Left forelimb (tissue), 1 donor: ENCODE results near the gene MSH5.
A peak's percentile ranks its signal among the peaks of the same experiment; 100 is the strongest.
"Not testable (repeated sequence)": the region's sequence is repeated elsewhere in the genome, so short reads cannot be mapped to it uniquely, and the experiment has no call there.

Experiments
- DNase-seq: peaks from one replicate; pipeline ENCODE4 v3.0.0-alpha.2; 2018; ENCODE audit warnings: low spot score

Gene MSH5

DNA sequence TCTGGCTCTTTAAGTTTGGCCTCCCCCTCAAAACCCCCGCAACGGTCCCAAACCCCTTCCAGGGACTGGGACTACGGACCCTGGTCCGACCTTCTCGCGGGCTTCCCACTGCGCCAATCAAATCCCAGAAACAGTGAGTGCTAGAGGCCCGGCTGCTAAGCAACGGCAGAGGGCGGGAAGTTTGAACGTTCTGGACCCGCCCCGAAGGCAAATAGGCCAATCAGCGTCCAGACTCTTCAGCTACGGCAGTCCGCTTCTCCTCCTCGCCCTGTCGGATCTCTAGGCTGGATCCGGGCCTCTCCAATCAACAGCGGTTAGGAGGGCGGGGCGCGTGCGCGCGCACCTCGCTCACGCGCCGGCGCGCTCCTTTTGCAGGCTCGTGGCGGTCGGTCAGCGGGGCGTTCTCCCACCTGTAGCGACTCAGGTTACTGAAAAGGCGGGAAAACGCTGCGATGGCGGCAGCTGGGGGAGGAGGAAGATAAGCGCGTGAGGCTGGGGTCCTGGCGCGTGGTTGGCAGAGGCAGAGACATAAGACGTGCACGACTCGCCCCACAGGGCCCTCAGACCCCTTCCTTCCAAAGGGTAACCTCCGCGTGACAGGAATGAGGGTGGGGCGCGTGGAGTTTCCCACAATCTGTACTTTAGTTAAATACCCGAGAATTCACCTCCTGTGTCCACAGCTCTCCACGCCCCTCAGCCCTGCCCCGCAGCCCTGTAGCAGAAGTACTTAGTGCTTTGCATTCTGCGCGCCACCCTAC lies at the start of gene MSH5:
MSH5 (plus strand) TSS at position 367 of the 758 bp plus-strand sequence. CDS start 462 bp downstream, outside the sequence.
- DNase-seq = peak; percentile 99

DNA sequence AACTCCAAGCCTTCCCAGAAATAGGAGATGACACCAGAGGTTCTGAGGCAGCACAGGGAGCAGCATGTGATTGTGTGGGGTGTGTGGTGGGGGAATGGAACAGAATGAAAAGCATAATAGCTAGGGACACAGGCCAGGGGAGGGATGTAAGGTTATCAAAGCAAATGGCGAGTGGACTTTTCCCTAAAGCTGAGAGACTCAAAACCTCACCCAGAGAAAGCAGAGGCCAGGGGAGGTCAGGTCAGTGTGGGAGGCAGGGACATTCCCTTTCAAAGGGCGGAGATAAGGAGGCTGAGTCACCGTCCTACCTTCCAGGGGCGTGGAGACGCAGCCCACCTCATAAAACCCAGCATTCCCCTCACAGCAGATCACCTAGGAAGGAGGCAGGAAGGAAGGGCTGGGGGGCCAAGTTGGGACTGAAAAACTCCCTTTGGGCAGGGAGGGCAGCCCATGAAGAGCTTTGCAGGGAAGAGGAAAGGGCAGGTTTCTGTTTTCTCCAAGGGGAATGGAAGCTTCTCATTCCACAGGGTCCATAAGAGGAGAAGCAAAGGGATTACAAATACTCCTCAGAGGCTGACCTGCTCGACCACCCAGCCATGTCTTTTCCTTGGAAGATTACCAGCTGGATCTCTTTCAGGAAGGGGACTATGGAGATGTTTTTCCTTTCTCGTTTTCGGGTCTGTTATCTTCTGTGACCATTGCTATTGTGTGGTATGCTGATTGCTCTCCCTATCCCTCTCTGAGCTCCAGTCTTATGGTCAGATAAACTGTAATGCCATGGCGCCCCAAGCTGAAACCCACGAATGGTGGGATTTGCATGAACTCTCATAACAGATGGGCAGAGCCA lies 49.4 kb upstream of the MSH5 start:
- DNase-seq = no peak

DNA sequence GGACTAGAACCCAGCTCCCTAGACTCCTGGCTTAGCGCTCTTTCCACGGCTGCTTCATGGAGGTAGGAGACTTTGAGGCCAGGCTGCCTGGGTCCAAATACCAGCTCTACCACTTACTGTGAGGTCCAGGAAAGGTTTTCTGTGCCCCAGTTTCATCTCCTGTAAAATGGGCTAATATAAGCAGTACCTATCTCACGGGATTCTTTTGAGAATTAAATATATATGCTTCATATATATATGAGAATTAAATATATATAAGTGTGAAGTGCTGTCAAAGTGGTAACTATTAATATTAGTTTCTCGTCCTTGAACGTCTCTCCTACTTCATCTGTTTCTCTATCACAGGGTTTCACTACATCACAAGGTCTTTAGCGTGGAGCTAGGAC lies 48.7 kb upstream of the MSH5 start:
- DNase-seq = no peak

DNA sequence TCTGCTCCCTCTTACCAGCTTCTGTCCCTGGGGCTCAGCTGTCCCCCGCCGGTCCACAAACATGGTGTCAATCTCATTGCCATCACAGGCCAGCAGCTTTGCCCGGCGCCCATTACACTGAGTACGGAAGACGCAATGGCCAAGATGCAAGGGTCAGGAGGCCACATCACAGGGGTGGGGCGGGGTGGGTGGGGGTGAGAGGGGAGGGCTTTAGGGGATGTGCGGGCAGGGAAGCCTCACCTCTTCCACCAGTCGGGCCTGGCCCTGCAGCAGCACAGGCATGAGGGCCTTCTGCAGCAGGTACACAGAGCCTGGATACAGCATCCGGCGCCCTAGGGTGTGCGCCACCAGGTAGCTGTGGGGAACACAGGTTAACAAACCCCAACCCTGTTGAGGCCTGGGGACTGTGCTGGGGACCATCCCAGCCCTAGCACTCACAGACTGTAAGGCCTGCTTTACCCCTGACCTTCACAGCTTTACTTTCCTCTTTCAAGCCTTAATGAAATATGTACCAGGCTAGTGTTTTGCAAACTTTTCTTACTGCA lies 48.2 kb upstream of the MSH5 start:
- DNase-seq = no peak

DNA sequence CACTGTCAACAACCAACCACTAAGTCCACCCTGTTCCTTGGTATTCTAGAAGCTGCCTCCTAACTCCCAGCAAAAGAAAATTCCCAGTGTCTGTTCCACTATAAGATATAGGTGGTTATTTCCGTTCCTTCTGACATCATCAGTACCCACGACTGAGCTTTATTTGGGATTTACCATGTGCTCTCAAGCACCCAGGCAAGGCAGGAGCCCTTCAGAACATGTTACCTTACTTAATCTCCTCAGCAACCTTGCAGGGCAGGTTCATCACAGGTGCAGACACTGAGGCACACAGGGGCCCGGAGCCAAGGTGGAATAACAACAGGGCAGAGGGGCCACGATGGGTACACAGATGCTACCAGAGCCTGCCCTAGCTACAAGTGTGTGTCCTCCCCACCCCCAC lies 47.5 kb upstream of the MSH5 start:
- DNase-seq = no peak

DNA sequence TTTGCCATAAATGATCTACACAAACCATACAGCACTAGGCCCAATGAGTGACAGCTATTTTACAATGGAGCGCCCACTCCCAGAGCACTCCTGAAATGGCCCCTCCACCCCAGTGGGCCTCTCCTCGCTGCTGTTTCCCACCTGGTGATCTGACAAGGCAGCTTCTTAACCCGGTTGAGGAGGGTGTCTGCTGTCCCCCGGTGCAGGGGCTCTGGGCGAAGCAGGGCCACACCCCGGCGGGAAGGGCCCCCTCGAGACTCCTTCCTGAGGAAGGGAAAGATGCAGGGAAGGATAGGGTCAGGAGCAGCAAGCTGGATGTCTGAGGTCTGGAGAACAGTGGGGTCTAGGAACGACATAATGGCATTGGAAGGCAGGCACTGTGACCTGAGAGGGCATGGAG lies 46.9 kb upstream of the MSH5 start:
- DNase-seq = no peak

DNA sequence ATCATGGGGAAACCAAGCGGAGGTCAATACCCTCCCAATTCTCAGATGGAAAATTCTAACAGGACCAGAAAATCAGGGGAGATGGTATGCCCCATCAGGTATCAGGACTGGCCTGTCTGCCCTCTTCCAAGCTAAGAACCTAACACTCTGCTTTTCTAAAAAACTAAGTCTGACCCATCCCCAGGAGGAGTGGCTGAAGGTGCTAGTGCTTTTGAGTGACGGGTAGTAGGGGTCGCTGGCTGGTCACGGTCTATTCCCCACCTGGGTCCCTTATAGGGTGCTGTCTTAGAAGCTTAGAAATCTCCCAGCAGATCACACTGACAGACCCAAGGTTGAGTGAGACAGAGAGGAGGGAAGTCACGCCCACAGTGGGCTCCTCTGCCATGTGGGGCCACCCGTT lies 46.3 kb upstream of the MSH5 start:
- DNase-seq = no peak

DNA sequence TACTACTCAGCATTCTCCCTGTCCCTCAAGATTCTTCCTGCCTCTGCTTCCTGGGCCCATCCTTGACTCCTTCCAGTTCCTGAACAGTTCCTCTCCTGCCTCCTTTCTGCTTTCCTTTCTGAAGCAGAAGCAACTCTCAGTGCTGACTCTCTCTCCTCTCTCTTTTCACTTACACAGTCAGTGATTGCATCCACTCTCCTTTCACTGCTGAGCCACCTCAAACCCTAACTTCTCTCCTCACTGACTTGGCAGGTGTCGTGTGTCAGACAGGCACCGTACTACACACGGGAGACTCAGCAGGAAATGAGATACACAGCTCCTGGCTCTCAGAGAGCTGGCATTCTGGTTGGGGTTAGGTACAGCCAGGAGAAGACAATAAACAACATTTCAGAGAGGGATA lies 42.2 kb upstream of the MSH5 start:
- DNase-seq = no peak

DNA sequence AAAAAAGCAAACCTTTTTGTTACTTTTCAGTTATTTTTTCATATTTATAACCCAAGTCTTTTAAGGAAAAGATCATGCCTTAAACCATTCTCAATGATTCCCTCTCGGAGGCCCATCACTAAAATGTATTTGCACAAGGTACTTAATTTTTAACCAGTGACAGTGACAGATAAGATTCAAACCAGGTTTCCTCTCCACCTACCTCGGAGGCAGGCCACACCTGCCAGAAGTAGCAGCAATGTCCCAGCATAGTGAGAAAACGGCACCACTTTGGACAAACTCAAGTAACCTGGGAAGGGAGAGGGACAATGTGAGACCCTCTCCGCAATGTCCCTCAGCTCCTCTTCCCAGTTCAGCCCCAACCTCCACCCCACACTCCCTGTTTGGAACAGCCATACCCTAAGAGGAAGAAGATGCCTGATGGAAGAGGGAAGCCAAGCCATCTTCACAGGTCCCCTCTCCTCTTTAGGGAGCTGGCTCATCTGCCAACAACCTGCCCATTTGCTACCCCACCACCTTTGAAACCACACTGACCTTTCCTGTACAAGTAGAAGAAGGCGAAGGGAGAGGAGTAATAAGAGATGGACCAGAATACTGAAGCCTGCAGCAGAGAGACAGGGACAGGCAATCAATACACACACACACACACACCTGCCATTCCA lies 38.9 kb upstream of the MSH5 start:
- DNase-seq = no peak

DNA sequence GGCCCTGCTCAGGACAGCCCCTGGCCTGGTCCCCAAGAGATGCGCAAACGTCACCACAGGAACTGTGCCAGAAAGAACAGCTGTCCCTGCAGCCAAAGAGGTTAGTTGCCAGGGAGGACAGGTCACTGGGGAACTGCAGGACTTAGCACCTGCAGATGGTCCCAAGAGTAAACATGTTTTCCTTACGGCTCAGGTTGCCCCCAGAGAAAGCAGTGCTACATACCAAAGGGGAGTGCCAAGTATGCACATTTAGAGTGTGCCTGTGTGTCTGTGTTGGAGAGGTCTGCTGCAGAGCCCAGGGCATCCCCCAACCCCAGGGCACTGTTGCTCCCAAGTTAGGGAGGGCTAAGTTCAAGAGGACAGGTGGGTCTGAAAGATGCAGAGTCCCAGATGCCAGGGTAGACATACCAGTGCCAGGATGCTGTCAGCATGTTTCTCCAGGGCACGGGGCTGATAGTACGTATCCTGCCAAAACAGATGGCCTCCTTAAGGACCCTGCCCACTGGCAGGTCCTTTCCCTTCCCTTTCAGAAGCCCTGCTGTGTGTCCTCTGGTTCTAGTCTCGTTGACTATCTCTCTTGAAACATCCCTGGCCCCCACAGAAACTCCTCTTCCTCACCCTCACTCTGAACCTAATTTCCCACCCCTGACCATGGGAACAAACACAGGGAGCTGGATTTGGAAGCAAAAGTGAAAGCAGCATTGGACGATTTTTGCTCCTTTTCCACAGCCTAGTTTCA lies 38.0 kb upstream of the MSH5 start:
- no peak for DNase-seq

DNA sequence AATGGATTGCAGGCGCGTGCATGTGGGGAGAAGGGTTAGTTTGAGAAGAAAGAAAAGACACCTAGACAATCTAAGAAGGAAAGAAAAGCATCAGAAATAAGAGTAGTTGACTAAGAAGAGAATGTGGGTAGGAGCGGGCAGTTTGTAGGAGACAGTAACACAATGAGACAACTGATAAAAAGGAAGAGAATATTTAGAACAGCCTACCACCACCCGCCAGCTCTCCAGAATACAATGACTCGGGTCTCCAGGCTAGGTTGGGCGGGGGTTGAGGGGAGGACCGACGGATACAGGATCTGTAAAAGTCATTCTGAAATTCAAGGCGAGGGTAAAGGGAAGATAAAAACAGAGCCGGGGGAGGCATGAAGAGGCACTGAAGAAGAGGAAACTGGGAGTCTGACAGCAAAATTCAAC lies 37.4 kb upstream of the MSH5 start:
- no peak for DNase-seq

DNA sequence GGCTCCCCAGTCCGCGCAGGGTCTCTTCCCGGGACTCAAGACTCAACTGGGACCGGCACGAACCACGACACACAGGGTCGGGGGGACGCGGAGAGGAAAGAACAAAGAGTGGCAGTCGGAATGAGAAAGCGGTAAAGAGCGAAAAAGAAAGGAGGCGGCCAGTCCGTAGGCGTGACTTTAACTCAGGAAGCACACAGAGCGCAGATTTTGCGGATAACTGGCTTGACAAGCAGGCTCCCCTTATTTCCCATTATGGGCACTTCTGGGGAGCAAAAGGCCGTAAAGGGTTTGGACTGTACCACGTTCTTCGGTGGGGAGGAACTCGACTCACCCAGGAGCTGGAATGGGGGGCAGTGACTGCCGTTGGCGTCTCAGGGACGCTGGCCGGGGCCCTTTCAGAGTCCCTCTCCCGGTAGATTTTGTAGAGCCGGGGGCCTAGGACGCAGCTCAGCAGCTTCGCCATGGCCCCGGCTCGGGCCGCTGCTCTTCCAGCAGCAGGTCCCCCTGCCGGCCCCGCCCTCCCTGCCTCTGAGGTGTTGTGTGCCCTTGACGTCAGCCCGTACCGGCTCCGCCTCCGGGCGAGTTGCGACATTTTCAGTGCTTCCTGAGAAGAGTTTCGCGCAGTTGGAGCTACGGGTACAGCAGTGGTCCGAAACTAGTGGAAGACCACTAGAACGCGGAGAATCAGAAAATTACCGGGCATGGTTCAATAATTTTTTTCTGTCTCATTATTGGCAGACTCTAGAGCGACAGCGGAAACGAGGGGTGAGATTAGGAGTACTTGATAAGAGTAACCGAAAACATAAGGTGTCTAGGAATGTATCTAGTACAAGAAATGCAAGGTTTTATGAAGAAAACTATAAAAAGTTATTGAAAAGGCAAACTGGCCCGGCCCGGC lies 36.7 kb upstream of the MSH5 start, which contains the start of gene ABHD16A:
ABHD16A (minus strand) TSS at position 506 of the 898 bp plus-strand sequence; CDS start at position 463, 43 bp downstream.
- peak; percentile 99 for DNase-seq

DNA sequence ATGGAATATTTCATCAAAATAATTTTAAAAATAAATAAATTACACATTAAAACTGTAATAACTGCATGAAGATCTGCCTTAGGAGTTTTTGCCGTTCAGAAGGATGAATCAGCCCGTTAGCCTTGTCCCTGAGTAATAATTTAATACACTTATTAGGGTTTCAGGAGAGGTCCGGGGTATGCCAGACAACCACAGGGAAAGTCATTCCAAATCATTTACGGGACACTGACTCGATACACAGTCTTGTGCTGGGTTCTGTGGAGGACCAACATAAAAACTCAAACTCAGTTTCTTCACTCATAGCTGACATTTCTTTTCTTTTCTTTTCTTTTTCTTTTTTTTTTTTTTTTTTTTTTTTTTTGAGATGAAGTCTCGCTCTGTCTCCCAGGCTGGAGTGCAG lies 33.9 kb upstream of the MSH5 start:
- no peak for DNase-seq

DNA sequence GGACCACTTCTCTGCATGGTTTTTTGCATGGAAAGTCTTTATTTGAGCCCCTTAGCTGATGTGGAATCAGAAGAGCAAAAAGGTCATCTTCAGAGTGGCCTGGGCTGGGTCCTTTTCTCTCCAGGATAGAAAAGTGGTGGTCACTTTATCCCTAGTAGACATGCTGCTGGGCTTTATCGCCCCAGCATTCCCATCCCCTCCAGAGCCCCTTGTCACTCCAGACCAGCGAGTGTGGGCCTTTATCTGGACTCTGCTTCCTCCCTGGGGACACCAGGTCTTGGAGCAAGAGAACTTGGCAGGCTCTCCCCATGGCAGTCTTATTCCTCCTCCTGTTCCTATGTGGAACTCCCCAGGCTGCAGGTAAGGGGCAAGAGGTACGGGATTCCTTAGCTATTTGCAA lies 33.2 kb upstream of the MSH5 start, which contains the start of gene LY6G6F:
LY6G6F (plus strand) TSS at position 268 of the 400 bp plus-strand sequence; CDS start at position 309, 41 bp downstream.
- DNase-seq = no peak

DNA sequence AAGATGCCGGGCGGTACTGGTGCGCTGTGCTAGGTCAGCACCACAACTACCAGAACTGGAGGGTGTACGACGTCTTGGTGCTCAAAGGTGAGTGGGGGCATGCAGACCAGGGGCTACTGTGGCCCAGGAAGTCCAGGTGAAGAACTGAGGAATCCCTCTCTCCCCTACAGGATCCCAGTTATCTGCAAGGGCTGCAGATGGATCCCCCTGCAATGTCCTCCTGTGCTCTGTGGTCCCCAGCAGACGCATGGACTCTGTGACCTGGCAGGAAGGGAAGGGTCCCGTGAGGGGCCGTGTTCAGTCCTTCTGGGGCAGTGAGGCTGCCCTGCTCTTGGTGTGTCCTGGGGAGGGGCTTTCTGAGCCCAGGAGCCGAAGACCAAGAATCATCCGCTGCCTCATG lies 32.1 kb upstream of the MSH5 start:
- no peak for DNase-seq

DNA sequence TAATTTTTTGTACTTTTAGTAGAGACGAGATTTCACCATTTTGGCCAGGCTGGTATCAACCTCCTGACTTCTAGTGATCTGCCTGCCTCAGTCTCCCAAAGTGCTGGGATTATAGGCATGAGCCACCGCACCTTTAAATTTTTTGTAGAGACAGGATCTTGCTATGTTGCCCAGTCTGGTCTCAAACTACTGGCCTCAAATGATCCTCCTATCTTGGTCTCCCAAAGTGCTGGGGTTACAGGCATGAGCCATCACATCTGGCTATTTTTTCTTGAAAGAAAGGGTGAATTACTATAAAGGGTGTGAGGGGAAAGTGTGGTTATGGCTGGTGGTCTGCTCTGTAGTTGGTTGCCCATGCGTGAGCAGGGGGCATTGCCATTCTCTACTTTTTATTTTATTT lies 31.6 kb upstream of the MSH5 start:
- DNase-seq = no peak

DNA sequence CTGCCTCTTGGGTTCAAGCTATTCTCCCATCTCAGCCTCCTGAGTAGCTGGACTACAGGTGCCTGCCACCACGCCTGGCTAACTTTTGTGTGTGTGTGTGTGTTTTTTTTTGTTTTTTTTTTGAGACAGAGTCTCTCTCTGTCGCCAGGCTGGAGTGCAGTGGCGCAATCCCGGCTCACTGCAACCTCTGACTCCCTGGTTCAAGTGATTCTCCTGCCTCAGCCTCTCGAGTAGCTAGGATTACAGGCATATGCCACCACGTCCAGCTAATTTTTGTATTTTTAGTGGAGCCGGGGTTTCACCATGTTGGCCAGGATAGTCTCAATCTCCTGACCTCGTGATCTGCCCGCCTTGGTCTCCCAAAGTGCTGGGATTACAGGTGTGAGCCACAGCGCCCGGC lies 30.6 kb upstream of the MSH5 start:
- DNase-seq = not testable (repeated sequence)

DNA sequence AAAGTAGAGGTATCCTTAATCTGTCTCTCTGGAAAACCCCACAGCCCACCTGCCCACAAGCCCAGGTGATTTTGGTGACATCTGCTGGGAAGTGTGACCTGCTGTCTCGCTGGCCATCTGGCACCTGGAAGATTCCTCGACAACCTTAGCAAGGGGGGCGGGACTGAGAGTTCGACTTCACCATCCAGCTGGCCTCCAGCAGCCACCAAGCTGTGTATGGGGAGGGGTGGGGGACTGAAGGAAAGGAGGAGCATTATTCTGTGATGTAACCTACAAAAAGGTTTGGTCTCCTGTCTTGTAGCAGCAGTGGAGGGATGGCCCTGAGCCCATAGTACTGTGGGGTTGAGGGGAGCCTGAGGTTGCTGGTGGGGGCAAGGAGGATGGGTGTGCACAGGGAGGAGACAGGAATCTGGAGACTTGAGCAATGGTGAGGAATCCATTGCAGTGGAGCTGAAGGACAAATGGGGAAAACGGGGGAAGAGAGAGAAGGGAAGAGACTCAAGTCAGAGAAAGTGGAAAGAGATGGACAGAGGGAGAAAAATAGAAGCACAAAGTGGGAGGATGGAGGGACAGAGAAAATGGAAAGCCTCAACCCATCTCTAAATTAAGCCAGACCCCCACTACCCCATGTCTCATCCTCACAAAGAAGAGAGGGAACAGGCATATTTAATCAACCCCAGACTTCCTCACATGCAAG lies 29.1 kb upstream of the MSH5 start:
- no peak for DNase-seq

DNA sequence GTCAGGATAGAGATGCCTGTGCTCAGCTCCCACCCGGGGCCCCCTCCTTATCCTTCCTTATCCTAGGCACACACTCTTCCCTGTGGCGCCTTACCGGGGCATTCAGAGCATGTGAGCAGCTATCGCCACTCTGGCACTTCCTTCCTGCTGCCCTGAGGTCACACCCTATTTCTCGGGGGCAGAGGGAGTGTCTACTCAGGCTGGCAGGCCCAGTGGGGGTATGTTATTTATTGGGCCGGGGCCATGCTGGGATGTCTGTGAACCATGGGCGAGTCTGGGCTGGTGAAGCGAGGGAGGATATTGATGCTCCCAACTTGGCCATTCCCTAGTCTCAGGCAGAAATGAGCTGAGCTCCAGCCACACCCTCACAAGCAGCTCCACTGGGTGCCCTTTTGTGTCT lies 28.6 kb upstream of the MSH5 start:
- DNase-seq = no peak

DNA sequence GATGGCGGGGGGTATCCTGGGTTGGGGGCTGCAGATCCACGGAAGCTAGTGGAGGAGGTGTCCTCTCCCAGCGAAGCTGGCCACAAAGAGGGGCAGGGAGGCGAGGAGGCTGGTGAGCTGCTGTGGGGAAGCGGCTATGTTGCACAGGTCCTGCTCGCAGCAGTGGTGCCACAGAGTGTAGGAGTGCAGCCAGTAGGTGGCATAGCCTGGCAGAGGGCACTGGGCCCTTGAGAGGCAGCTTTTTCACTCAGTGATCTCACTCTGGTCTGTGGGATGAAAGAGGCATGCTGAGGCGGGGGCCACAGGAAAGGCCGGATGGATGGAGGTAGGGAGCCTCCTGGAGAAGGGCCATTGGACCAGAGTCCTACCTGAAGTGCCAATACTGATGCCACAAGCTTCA lies 27.5 kb upstream of the MSH5 start:
- DNase-seq = no peak
